Activated T-helper 1 cell treated with anti-CD3 and anti-CD28 coated beads, Interleukin-12 subunit alpha, Interleukin-12 subunit beta, Interleukin-2, Interleukin-4 antibody, amounts not matched to agents 30 ng/mL and 10 ng/mL and 1 ng/mL, durations not matched to agents 14 hours and 24 hours and 36 hours (primary cell): ENCODE measurements around the gene IGFLR1. TPM values are rescaled to one million over a fixed set of nuclear protein-coding genes. Genes with fewer than 3 reads are reported as not detected.

ENCODE experiments used
- DNase-seq: peaks from one replicate; pipeline ENCODE4 v3.0.0; 2021; ENCODE audit warnings: low spot score
- H3K27ac Mint-ChIP-seq: one replicate; pipeline ENCODE4 v1.8.0; 2021; ENCODE audit warnings: mild to moderate bottlenecking, mixed read lengths
- H3K27me3 Mint-ChIP-seq: one replicate; pipeline ENCODE4 v1.8.0; 2022; ENCODE audit warnings: mild to moderate bottlenecking, moderate library complexity, mixed read lengths; ENCODE audit not compliant: insufficient read depth
- H3K36me3 Mint-ChIP-seq: one replicate; pipeline ENCODE4 v1.8.0; 2021; ENCODE audit warnings: low read depth, mixed read lengths
- H3K4me1 Mint-ChIP-seq: one replicate; pipeline ENCODE4 v1.8.0; 2021; ENCODE audit warnings: low read depth, mixed read lengths
- H3K4me3 Mint-ChIP-seq: one replicate; pipeline ENCODE4 v1.8.0; 2021; ENCODE audit warnings: mild to moderate bottlenecking, moderate library complexity, mixed read lengths
- H3K9me3 Mint-ChIP-seq: one replicate; pipeline ENCODE4 v1.8.0; 2021; ENCODE audit warnings: mixed read lengths
- intact Hi-C: fragments of 100-400 bp; cut with micrococcal nuclease; formaldehyde crosslinking; loops from one replicate; pipeline ENCODE4 v1.15.1; 2024
- total RNA-seq: library from RNA; stranded (reverse); gene quantifications from 2 replicates; pipeline ENCODE4 v1.2.3, GENCODE V29; 2022

The IGFLR1 gene
- total RNA-seq, 1 donor from 2014 or later = 105 TPM

DNA sequence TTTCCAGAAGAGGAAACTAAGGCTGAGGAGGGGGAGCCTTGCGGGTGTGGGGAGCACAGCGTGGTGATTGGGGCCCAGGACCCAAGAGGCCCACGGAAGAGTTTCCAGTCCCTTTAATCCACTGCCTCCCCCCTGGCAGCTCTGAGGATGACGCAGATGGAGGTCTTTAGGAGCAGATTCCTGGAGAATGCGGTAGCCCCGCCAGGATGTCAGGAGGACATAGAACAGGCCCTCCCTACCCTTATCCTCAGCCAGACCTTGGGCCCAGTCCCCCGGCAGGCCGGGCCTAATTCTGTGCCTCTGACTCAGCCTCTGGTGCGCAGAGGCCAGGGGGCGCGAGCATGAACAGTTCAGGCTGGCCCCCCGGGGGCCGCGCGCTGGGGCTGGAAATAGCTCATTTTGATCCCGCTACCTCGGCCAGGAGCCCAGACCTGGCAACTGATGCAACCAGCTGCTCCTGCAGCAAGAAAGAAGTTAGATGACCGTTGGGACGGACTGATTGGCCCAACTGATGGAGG, 15.0 kb upstream of the IGFLR1 start:
- peaks cover 29% of the 10 kb centered on the region for H3K4me1 Mint-ChIP-seq
- no peak for DNase-seq
- peak overlapping the region; percentile 90 for H3K27ac Mint-ChIP-seq
- H3K4me3 Mint-ChIP-seq = peak overlapping the region; percentile 89
- no peaks in the 10 kb centered on the region for H3K9me3 Mint-ChIP-seq
- intact Hi-C loops = loop anchor here (5.0 kb wide), 1 partner anchor 210 kb away; the partner anchor contains the start of gene TMEM147
- peaks cover 24% of the 10 kb centered on the region for H3K36me3 Mint-ChIP-seq
- no peaks in the 10 kb centered on the region for H3K27me3 Mint-ChIP-seq

DNA sequence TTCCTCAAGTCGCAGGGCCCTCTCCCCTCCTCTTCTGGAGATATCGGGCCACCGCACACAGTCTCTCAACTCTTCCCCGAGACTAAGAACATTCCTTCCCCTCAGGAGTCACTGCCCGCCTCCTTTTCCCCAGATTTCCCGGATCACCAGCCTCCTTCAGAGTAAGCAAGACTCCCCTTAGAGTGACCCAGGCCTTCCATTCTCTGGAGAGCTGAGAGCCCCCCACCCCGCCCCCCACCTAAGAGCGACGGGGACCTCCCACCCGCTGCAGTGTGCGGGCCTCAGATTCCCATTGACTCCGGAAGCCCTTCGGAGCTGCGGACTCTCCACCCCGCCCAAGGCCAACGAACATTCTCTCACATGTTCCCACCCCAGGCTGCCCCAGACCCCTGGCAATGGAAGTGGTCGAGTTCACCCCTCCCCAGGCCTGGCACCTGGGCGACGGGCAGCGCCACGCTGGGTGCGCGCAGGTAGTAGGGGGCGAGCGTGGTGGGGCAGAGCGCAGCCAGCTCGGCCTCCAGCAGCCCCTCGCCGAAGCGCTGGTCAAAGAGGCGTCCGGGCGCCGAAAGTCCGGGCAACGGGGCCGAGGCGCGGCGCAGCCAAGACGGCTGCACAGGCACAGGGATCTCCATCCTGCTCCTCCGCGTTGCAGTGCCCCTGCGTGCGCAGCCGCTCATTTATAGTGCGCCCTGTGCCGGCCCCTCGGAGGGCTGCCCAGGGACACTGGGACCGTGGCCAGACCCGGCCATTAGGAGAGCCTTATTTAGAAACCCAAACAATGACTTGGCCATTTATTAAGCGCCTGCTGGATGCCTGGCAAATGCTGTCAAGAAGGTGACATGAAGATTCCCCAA, 14.4 kb upstream of the IGFLR1 start, which contains the start of gene HSPB6:
Gene HSPB6 (minus strand): TSS at position 653 of the 854 bp plus-strand sequence. CDS start 21 bp downstream, at position 632.
- Mint-ChIP-seq H3K36me3 (peaks cover 19% of the 10 kb centered on the region), H3K4me3 (peak within 1 kb of the TSS; percentile 89), H3K27ac (peak within 1 kb of the TSS; percentile 90), H3K4me1 (peaks cover 29% of the 10 kb centered on the region), H3K9me3 (no peaks in the 10 kb centered on the region), H3K27me3 (no peaks in the 10 kb centered on the region)
- intact Hi-C loops = loop anchor here (5.0 kb wide), 1 partner anchor 209 kb away; the partner anchor contains the start of gene TMEM147
- no peak for DNase-seq

DNA sequence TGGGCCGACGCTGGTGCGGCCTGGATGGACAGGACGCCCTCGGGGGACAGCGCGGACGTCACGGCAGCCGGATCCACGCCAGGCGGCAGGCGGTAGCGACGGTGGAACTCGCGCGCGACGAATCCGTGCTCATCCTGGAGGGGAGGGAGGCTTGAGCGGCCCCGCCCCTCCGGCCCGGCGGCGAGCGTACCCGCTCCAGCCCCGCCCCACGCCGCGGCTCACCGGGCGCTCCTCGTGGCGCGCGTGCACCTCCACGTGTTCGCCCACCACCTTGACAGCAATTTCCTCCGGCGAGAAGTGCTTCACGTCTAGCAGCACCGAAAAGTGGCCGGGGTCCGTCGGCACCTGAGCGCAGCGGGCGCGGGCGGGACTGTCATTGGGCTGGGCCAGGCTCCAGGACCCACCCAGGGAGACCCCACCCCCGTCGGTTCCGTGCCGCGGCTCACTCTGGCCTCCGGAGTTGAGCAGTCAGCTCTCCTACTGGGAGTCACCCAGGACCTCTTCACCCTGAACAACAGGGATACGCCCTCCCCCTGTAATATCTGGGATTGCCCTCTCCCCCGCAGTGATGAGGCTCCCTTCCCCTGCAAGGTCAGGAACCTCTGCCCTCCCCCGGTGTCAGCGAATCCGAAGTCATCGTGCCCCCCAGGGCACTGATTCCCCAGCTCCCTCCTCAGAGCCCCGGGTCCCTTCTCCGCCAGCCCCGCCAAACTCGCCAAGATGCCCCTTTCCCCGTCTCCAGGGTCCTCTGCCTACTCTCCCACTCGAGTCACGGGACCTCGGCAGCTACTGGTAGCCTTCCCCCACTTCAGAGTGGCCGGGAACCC, 13.5 kb upstream of the IGFLR1 start:
- peaks cover 29% of the 10 kb centered on the region for H3K4me1 Mint-ChIP-seq
- H3K36me3 Mint-ChIP-seq = peaks cover 19% of the 10 kb centered on the region
- DNase-seq = peak; percentile 44
- H3K4me3 Mint-ChIP-seq = peak overlapping the region; percentile 63
- intact Hi-C loops = loop anchor here (5.0 kb wide), 1 partner anchor 208 kb away; the partner anchor contains the start of gene TMEM147
- H3K9me3 Mint-ChIP-seq = no peaks in the 10 kb centered on the region
- H3K27me3 Mint-ChIP-seq = no peaks in the 10 kb centered on the region
- H3K27ac Mint-ChIP-seq = no peak overlapping the region

DNA sequence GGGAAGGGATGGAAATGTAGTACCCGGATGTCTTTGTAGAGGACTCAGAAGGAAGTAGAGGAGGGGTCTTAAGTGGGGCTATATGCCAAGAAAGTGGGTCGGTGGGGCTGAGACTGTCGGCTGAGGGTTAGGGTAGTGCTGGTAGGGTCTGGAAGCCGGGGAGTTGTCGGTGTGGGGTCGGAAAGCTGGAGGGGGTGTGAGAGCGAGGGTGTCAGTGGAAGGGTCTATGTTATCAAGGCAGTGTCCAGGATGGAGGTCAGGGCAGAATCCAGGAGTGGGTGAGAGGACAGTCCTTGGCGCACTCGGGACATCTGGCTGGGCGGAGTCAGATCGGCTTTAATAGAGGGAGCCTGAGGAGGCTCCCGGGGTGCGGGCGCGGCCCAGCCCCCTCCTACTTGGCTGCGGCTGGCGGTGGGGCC, 12.9 kb upstream of the IGFLR1 start:
- Mint-ChIP-seq H3K9me3 (no peaks in the 10 kb centered on the region), H3K27me3 (no peaks in the 10 kb centered on the region), H3K4me1 (peaks cover 33% of the 10 kb centered on the region), H3K4me3 (peak overlapping the region; percentile 63), H3K36me3 (peaks cover 19% of the 10 kb centered on the region), H3K27ac (no peak overlapping the region)
- no peak for DNase-seq
- intact Hi-C loops = loop anchor here (5.0 kb wide), 1 partner anchor 208 kb away; the partner anchor contains the start of gene TMEM147

GRCh38 chr19:35754370-35755130, 12.3 kb upstream of the IGFLR1 start:
- no peak overlapping the region for H3K27ac Mint-ChIP-seq
- intact Hi-C loops = loop anchor here (5.0 kb wide), 1 partner anchor 207 kb away; the partner anchor contains the start of gene TMEM147
- no peaks in the 10 kb centered on the region for H3K27me3 Mint-ChIP-seq

DNA sequence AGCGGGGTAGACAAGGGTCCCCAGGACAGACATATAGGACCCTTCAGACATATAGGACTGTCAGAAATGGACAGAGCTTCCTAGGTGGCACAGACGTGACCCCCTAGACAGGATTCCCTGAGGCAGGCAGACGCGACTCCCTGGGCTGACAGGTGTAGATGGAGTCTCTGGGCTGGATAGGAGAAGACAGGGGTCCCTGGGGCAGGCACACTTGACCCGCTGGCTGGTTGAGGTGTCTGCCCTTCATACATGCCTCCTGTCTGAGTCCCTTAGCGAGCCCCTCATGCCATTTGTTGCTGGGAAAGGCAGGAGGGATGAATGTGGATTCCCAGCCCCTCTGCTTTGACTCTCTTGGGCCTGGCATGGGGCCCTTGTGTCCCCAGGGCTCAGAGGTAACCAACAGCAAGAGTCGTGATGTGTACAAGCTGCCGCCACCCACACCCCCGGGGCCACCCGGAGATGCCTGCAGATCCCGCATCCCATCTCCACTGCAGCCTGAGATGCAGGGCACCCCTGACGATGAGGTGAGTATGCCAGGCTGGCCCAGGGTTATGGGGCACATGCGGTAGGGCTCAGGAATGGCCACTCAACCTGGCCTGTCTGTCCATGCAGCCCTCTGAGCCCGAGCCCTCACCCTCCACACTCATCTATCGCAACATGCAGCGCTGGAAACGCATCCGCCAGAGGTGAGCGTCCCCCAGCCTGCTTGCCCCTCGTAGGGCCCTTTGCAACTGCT, 11.6 kb upstream of the IGFLR1 start:
- intact Hi-C loops = no loop called here
- no peak for DNase-seq
- Mint-ChIP-seq H3K27ac (no peak overlapping the region), H3K27me3 (no peaks in the 10 kb centered on the region), H3K4me1 (peaks cover 36% of the 10 kb centered on the region), H3K9me3 (no peaks in the 10 kb centered on the region), H3K36me3 (peaks cover 15% of the 10 kb centered on the region), H3K4me3 (no peak overlapping the region)

More at GRCh38 chr19:35754370-35755130, 12.3 kb upstream of the IGFLR1 start:
- H3K4me1 Mint-ChIP-seq = peaks cover 37% of the 10 kb centered on the region
- peak overlapping the region; percentile 11 for H3K4me3 Mint-ChIP-seq
- no peak for DNase-seq
- H3K9me3 Mint-ChIP-seq = no peaks in the 10 kb centered on the region
- H3K36me3 Mint-ChIP-seq = peaks cover 16% of the 10 kb centered on the region

DNA sequence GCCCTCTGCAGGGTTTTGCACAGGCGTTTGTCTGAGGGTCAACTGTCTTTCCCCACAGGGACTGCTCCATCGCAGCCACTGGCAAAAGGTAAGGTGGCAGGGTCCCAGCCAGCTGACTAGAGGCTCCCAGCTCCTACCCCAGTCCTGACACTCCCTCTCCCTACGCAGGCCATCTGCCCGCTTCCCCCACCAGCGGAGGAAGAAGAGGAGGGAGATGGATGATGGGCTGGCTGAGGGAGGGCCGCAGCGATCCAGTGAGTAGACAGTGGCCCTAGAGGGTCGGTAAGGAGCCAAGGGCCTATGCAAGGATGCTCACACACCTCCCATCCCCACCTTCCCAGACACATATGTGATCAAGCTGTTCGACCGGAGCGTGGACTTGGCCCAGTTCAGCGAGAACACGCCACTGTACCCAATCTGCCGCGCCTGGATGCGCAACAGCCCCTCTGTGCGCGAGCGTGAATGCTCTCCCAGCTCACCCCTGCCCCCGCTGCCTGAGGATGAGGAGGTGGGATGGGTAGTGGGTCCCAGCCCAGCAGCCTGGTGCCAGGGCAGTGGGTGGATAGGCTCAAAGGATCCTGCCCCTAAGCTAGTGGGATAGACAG, 10.6 kb upstream of the IGFLR1 start:
- no peaks in the 10 kb centered on the region for H3K27me3 Mint-ChIP-seq
- intact Hi-C loops = no loop called here
- H3K36me3 Mint-ChIP-seq = peaks cover 17% of the 10 kb centered on the region
- DNase-seq = no peak
- no peak overlapping the region for H3K4me3 Mint-ChIP-seq
- H3K9me3 Mint-ChIP-seq = no peaks in the 10 kb centered on the region
- H3K27ac Mint-ChIP-seq = no peak overlapping the region
- H3K4me1 Mint-ChIP-seq = peaks cover 41% of the 10 kb centered on the region

DNA sequence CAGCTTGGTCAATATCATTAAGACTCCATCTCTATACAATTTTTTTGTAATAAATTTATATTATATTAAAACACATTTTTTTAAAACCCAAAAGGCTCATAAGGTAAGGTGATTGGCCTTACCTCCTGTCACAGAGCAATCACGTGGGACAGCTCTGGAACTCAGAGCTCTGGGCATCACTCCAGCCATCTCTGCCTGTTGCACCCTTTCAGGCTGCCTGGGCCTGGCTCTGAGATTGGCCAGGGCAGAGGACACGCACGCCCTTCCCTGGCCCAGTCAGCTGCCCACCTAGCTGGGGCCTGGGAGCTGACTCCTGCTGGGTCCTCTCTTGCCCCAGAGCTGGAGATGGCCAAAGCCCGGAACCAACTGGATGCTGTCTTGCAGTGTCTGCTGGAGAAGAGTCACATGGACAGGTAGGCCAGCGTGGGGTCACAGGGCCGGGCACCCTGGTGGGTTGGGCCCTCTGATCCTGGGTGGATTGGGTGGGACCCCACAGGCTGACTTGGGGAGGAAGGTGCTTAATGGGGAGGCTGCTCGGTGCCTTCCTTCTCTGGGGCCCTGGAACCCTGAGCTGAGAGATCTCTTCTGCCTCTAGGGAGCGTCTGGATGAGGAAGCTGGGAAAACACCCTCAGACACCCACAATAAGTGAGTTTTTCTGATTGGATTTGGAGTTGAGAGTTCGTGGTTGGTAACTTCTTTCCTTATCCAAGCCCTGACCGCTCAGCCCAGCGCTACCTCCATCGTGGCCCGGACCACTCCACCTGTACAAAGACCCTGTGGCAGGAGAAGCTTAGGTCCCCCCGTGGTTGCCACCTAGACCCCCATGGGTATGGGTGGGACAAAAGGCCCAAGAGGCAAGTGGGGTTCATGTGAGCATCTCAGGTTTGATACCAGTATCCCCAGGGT, 9.8 kb upstream of the IGFLR1 start:
- intact Hi-C loops = no loop called here
- H3K4me1 Mint-ChIP-seq = peaks cover 36% of the 10 kb centered on the region
- no peaks in the 10 kb centered on the region for H3K27me3 Mint-ChIP-seq
- peaks cover 18% of the 10 kb centered on the region for H3K36me3 Mint-ChIP-seq
- no peak overlapping the region for H3K27ac Mint-ChIP-seq
- no peak for DNase-seq
- H3K9me3 Mint-ChIP-seq = no peaks in the 10 kb centered on the region
- no peak overlapping the region for H3K4me3 Mint-ChIP-seq

DNA sequence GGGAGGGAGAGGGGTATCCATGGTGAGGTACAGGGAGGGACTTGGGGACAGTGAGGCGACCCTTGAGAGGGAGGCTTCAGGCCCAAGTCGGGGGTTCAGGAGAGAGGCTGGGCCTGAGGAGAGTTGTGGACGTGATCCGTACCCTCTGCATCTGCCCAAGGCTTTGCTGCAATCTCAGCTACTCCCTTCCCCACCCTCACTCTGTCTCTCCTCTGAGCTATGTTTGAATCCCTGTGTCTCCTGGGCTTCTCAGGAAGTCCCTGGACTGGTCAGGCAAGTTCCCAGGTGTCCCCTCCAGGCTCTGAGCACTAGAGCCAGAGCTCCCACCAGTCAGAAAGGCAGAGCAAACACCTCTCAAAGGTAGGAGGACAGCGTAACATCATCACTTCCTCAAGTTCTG, 7.9 kb upstream of the IGFLR1 start:
- peaks cover 2% of the 10 kb centered on the region for H3K27me3 Mint-ChIP-seq
- peaks cover 38% of the 10 kb centered on the region for H3K4me1 Mint-ChIP-seq
- H3K9me3 Mint-ChIP-seq = no peaks in the 10 kb centered on the region
- peak overlapping the region; percentile 44 for H3K27ac Mint-ChIP-seq
- DNase-seq = no peak
- intact Hi-C loops = no loop called here
- peaks cover 17% of the 10 kb centered on the region for H3K36me3 Mint-ChIP-seq
- peak overlapping the region; percentile 62 for H3K4me3 Mint-ChIP-seq

GRCh38 chr19:35748106-35749020, 6.1 kb upstream of the IGFLR1 start, which contains the start of gene LIN37:
LIN37 (plus strand) TSS chr19:35748576; CDS start chr19:35748725, 149 bp downstream.
- Mint-ChIP-seq H3K4me1 (peaks cover 43% of the 10 kb centered on the region), H3K36me3 (peaks cover 8% of the 10 kb centered on the region), H3K4me3 (peak within 1 kb of the TSS; percentile 97), H3K27ac (peak within 1 kb of the TSS; percentile 89), H3K27me3 (peaks cover 2% of the 10 kb centered on the region), H3K9me3 (no peaks in the 10 kb centered on the region)
- intact Hi-C loops = loop anchor here (1.0 to 10.0 kb wide), 8 partner anchors 8 to 594 kb away; partner anchors contain the start of genes ARHGAP33, COX6B1, FXYD5 and POLR2I
- DNase-seq = peak; percentile 99
